Measurements from ENCODE around the gene KRTAP10-12. TPM values are rescaled to one million over a fixed set of nuclear protein-coding genes. Genes with fewer than 3 reads are reported as not detected.

Gene KRTAP10-12
- total RNA-seq, 4 donors from 2014 or later, result not detected

DNA sequence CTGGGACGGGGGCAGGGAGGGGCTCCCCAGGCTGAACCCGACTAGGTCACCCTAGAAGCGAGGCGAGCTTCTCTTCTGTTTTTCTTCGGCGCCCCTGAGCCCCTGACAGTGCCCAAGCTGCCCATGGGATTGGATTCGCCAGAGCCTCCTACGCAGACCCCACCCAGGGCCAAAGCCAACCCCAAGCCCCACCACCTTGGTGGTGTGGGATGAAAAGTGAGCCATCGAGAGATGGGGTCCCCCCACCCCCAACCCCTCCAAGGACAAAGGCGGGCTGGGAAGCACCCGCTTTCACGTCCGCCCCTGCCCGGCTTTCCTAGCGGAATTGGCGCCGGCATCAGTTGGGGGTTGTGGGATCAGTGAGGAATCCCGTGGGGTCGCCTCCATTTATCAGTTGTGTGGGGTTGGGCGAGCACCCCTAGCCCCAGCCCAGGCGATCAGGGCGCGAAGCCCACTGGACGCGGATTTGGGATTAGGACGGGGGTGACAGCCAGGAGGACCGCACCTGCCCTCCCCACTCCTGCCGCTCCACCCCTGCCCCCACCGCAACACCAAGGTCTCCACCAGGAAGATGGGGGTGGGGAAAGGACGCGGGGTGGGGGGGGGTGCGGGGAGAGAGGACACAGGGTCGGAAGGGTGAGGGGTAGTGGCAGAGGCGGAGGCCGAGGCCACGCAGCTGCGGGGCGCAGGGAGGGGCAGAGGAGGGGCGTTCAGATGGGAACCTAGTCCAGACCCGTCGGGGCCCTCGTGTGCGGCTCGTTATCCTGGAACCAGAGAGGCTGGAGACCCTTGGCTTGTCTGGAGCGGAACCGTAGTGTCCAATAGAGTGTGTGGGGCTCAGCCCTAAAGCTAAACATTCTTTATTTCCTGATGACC is 10.0 kb downstream of the KRTAP10-12 start:
- Histone ChIP-seq H3K27ac (no peak overlapping the region), H3K9me3 (no peaks in the 10 kb centered on the region), H3K4me3 (no peak overlapping the region), H3K4me1 (peaks cover 0 to 4% (median 2%) of the 10 kb centered on the region in 4 donors), H3K27me3 (peaks cover 87% of the 10 kb centered on the region), H3K36me3 (no peaks in the 10 kb centered on the region)
- WGBS, 2 donors (ENCODE audit: low coverage in 1 of 2), result 21% methylated on average over 42 of the region's 46 CpGs; no CpG with 5 or more reads in 1 of the 2 donors
- TF ChIP-seq EP300 (IDR thresholded peaks at IDR 0.05; ENCODE audit: low read depth) (no peak), POLR2AphosphoS5 (IDR thresholded peaks at IDR 0.05) (no peak), POLR2A (IDR thresholded peaks at IDR 0.05) (no peak)
- TF ChIP-seq, protein P1, sequence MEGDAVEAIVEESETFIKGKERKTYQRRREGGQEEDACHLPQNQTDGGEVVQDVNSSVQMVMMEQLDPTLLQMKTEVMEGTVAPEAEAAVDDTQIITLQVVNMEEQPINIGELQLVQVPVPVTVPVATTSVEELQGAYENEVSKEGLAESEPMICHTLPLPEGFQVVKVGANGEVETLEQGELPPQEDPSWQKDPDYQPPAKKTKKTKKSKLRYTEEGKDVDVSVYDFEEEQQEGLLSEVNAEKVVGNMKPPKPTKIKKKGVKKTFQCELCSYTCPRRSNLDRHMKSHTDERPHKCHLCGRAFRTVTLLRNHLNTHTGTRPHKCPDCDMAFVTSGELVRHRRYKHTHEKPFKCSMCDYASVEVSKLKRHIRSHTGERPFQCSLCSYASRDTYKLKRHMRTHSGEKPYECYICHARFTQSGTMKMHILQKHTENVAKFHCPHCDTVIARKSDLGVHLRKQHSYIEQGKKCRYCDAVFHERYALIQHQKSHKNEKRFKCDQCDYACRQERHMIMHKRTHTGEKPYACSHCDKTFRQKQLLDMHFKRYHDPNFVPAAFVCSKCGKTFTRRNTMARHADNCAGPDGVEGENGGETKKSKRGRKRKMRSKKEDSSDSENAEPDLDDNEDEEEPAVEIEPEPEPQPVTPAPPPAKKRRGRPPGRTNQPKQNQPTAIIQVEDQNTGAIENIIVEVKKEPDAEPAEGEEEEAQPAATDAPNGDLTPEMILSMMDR (IDR thresholded peaks at IDR 0.05), result no peak
- DNase-seq, result no peak
- intact Hi-C loops (cut with DNase I; ENCODE audit: low total_unique reads), result no loop called here
- in situ Hi-C loops (cut with MboI; ENCODE audit: low pct_ligation_motif_present in 1 of 4, low pct_unique_long_range_greater_than_20kb in 1 of 4, low sequenced_read_pairs in 3 of 4), result no loop called here

DNA sequence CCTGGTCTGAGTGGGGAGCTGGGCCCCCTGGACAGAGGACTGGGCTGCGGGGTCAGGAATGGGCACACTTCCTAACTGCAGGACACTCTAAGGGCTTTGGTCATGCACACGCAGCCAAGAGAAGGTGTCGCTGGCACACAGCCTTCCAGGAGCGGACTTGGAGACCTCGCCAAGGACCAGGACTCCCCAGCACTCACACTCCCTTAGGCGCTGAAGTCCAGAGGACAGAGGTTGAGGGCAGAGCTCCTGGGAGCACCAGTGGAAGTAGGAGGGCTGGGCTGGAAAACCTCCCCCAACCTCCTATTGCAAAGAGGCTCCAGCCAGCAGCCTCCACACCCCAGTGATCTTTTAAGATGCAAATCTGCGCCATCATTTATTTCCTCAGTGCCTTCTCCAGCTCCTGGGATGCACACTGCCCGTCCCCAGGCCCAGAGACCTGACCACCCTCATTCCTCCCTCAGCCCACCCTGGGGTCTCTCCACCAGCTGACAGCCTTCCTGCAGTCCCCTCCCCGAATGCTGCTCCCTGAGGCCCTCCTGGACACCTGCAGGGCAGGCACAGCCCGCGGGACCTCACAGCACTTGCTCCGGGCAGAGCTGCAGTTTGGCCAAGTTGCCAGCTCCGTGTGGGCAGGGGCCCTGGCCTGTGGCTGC is 11.4 kb downstream of the KRTAP10-12 start:
- no peak for DNase-seq
- WGBS, 2 donors (ENCODE audit: low coverage in 1 of 2), result 4% methylated on average over 12 of the region's 13 CpGs; no CpG with 5 or more reads in 1 of the 2 donors
- no peaks in the 10 kb centered on the region for H3K36me3 ChIP-seq

DNA sequence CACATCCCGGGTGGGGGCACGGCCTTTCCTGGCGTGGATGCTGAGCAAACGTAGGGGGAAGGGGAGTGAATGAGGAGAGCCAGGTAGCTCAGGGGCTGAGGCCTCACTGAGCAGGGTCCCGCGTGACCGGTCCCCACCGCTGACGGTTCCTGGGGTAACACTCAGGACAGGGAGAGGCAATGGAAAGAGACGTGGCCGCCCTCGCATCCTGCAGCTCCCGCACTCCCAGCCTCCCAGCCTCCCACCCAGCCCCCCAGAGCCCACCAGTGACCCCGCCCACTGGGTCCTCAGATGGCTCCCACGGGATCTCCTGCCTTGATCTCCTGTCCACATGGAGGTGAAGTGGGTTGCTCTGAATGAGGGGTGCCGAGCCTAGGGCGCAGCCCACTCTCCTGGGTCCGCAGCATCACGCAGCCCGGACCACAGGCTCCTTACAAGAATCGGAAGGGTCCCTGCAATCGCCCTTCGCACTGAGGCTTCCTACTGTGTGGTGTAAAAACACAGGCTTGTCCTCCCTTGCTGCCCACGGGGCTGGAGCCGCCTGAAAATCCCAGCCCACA is 12.0 kb downstream of the KRTAP10-12 start:
- peaks cover 0 to 4% (median 2%) of the 10 kb centered on the region in 4 donors for H3K4me1 ChIP-seq
- in situ Hi-C loops (cut with MboI; ENCODE audit: low pct_ligation_motif_present in 1 of 4, low pct_unique_long_range_greater_than_20kb in 1 of 4, low sequenced_read_pairs in 3 of 4) (no loop called here), intact Hi-C loops (cut with DNase I; ENCODE audit: low total_unique reads) (no loop called here)
- no peak for DNase-seq
- no peak overlapping the region for H3K27ac ChIP-seq
- no peaks in the 10 kb centered on the region for H3K36me3 ChIP-seq
- H3K9me3 ChIP-seq, result no peaks in the 10 kb centered on the region
- H3K27me3 ChIP-seq, result peaks cover 93% of the 10 kb centered on the region
- H3K4me3 ChIP-seq, result no peak overlapping the region
- WGBS, 2 donors (ENCODE audit: low coverage in 1 of 2), result 0 to 12% methylated on average over 1 to 25 of the region's 25 CpGs
- TF ChIP-seq, protein P1 (IDR thresholded peaks at IDR 0.05), result no peak
- TF ChIP-seq POLR2AphosphoS5 (IDR thresholded peaks at IDR 0.05) (no peak), POLR2A (IDR thresholded peaks at IDR 0.05) (no peak)

More for the DNA sequence above, 11.4 kb downstream of the KRTAP10-12 start:
- intact Hi-C loops (cut with DNase I; ENCODE audit: low total_unique reads), result no loop called here
- no peaks in the 10 kb centered on the region for H3K9me3 ChIP-seq
- H3K4me3 ChIP-seq, result no peak overlapping the region
- in situ Hi-C loops (cut with MboI; ENCODE audit: low pct_ligation_motif_present in 1 of 4, low pct_unique_long_range_greater_than_20kb in 1 of 4, low sequenced_read_pairs in 3 of 4), result no loop called here
- H3K4me1 ChIP-seq, result peaks cover 0 to 4% (median 2%) of the 10 kb centered on the region in 4 donors
- peaks cover 93% of the 10 kb centered on the region for H3K27me3 ChIP-seq
- no peak overlapping the region for H3K27ac ChIP-seq
- TF ChIP-seq POLR2A (IDR thresholded peaks at IDR 0.05), result no peak
- no peak for TF ChIP-seq POLR2AphosphoS5 (IDR thresholded peaks at IDR 0.05)

GRCh38 chr21:44709426-44710293 is 12.7 kb downstream of the KRTAP10-12 start:
- no peaks in the 10 kb centered on the region for H3K9me3 ChIP-seq
- H3K36me3 ChIP-seq, result no peaks in the 10 kb centered on the region
- no peak overlapping the region for H3K27ac ChIP-seq
- TF ChIP-seq EP300 (IDR thresholded peaks at IDR 0.05; ENCODE audit: low read depth), result no peak
- TF ChIP-seq POLR2AphosphoS5 (IDR thresholded peaks at IDR 0.05), result no peak
- no peak for TF ChIP-seq POLR2A (IDR thresholded peaks at IDR 0.05)
- TF ChIP-seq, protein P1 (IDR thresholded peaks at IDR 0.05), result no peak
- in situ Hi-C loops (cut with MboI; ENCODE audit: low pct_ligation_motif_present in 1 of 4, low pct_unique_long_range_greater_than_20kb in 1 of 4, low sequenced_read_pairs in 3 of 4), result no loop called here
- intact Hi-C loops (cut with DNase I; ENCODE audit: low total_unique reads), result no loop called here
- H3K4me1 ChIP-seq, result peaks cover 0 to 4% (median 2%) of the 10 kb centered on the region in 4 donors
- no peak for DNase-seq
- H3K4me3 ChIP-seq, result no peak overlapping the region
- 8% methylated on average over 44 of the region's 45 CpGs; no CpG with 5 or more reads in 1 of the 2 donors for WGBS, 2 donors (ENCODE audit: low coverage in 1 of 2)
- H3K27me3 ChIP-seq, result peaks cover 94% of the 10 kb centered on the region

All from transverse colon (tissue), 4 donors.